Naive thymus-derived CD4-positive, alpha-beta T cell (primary cell): ENCODE results near the gene FBXO31. TPM values are rescaled to one million over a fixed set of nuclear protein-coding genes. Genes with fewer than 3 reads are reported as not detected.

Source experiments
- ATAC-seq: fragments of 150-1000 bp; cut with Tn5 transposase; 2 replicates; pipeline ENCODE4 v1.10.0; 2021; ENCODE audit warnings: mild to moderate bottlenecking, moderate library complexity
- CTCF ChIA-PET: fragments of 350-600 bp; sonication (Branson Sonifier 250); formaldehyde crosslinking; loops from one replicate; lab custom pipeline; 2021; ENCODE audit warnings: antibody characterized with exemption; lab: Charles Lee
- POLR2A ChIA-PET: fragments of 350-600 bp; sonication (Branson Sonifier 250); formaldehyde crosslinking; loops from one replicate; lab custom pipeline; 2021; ENCODE audit warnings: antibody characterized with exemption, inconsistent platforms; lab: Charles Lee
- DNase-seq, 9 donors: peaks; one replicate each; pipeline versions ENCODE4 v3.0.0 to v3.0.0-alpha.2; 2020 to 2022; ENCODE audit warnings: mixed read lengths in 1 of 9
- H3K27ac ChIP-seq: one replicate; pipeline ENCODE4 v1.7.0; 2013; ENCODE audit warnings: mild to moderate bottlenecking, low read depth, low read length, moderate library complexity
- H3K27me3 ChIP-seq, 2 donors: one replicate each; pipeline ENCODE4 v1.7.0; 2013; ENCODE audit warnings: low read length in 2 of 2, mild to moderate bottlenecking in 2 of 2, moderate library complexity in 2 of 2; ENCODE audit not compliant: control insufficient read depth in 2 of 2, insufficient read depth in 2 of 2
- H3K36me3 ChIP-seq, 3 experiments: 1 replicate in 2 of 3; 2 replicates in 1 of 3; pipeline ENCODE4 v1.7.0; 2013; ENCODE audit warnings: low read length in 3 of 3, mild to moderate bottlenecking in 3 of 3, moderate library complexity in 1 of 3; ENCODE audit not compliant: insufficient read depth in 3 of 3, control insufficient read depth in 2 of 3
- H3K4me1 ChIP-seq, 2 donors: one replicate each; pipeline ENCODE4 v1.7.0; 2013; ENCODE audit warnings: low read length in 2 of 2, mild to moderate bottlenecking in 2 of 2, moderate library complexity in 1 of 2; ENCODE audit not compliant: control insufficient read depth in 2 of 2, insufficient read depth in 2 of 2
- H3K4me3 ChIP-seq: 2 replicates; pipeline ENCODE4 v1.7.0; 2013; ENCODE audit warnings: mild to moderate bottlenecking, low read length
- H3K9me3 ChIP-seq, 3 experiments: 1 replicate in 2 of 3; 2 replicates in 1 of 3; pipeline ENCODE4 v1.7.0; 2013; ENCODE audit warnings: low read length in 3 of 3; ENCODE audit not compliant: control insufficient read depth in 2 of 3
- H3K27ac Mint-ChIP-seq, 9 donors: one replicate each; pipeline ENCODE4 v1.8.0; 2020 to 2022; ENCODE audit warnings: mixed read lengths in 9 of 9, mild to moderate bottlenecking in 8 of 9, moderate library complexity in 5 of 9, inconsistent platforms in 2 of 9
- H3K27me3 Mint-ChIP-seq, 5 donors: one replicate each; pipeline ENCODE4 v1.8.0; 2021 to 2022; ENCODE audit warnings: mixed read lengths in 5 of 5, mild to moderate bottlenecking in 1 of 5
- H3K36me3 Mint-ChIP-seq, 5 donors: one replicate each; pipeline ENCODE4 v1.8.0; 2020 to 2022; ENCODE audit warnings: mixed read lengths in 5 of 5, mild to moderate bottlenecking in 3 of 5, inconsistent platforms in 1 of 5
- H3K4me1 Mint-ChIP-seq, 7 donors: one replicate each; pipeline ENCODE4 v1.8.0; 2020 to 2022; ENCODE audit warnings: mixed read lengths in 7 of 7, mild to moderate bottlenecking in 3 of 7, inconsistent platforms in 1 of 7
- H3K4me3 Mint-ChIP-seq, 10 donors: one replicate each; pipeline ENCODE4 v1.8.0; 2020 to 2022; ENCODE audit warnings: mild to moderate bottlenecking in 10 of 10, mixed read lengths in 10 of 10, moderate library complexity in 6 of 10, inconsistent platforms in 2 of 10
- H3K9me3 Mint-ChIP-seq, 11 donors: one replicate each; pipeline ENCODE4 v1.8.0; 2020 to 2022; ENCODE audit warnings: mixed read lengths in 11 of 11, mild to moderate bottlenecking in 4 of 11, inconsistent platforms in 1 of 11, moderate library complexity in 1 of 11
- intact Hi-C, 2 donors: fragments of 100-400 bp; cut with micrococcal nuclease; formaldehyde crosslinking; loops; one replicate each; pipeline ENCODE4 v1.15.1; 2023
- polyA plus RNA-seq, 2 donors: library from polyadenylated mRNA; unstranded; fragments of 300-500 nt; fragmentation: Illumina TruSeq; gene quantifications; one replicate each; pipeline ENCODE4 v1.2.3, GENCODE V29; 2021
- total RNA-seq, 6 experiments: library from RNA in 5 of 6; stranded (reverse) in 5 of 6; gene quantifications; 1 replicate in 5 of 6; 2 replicates in 1 of 6; pipeline ENCODE4 v1.2.3 and lab custom pipeline; 2021 to 2026

The FBXO31 gene
- total and polyA plus RNA-seq, 7 experiments from 2014 or later: 16.8 to 41.9 (median 30.8) TPM

- POLR2A ChIA-PET: interaction anchor here (1.4 kb wide), 1 partner anchor 10 kb away, joined by 5 read pairs; the partner anchor contains the start of gene FBXO31
- Mint-ChIP-seq H3K36me3 (peaks cover 0 to 17% (median 4%) of the 10 kb centered on the region in 5 donors), H3K27ac (no peak overlapping the region), H3K4me1 (peaks cover 19 to 54% (median 38%) of the 10 kb centered on the region in 7 donors), H3K27me3 (no peaks in the 10 kb centered on the region), H3K9me3 (no peaks in the 10 kb centered on the region), H3K4me3 (no peak overlapping the region)
- Histone ChIP-seq H3K27ac (no peak overlapping the region), H3K4me1 (no peaks in the 10 kb centered on the region), H3K36me3 (no peaks in the 10 kb centered on the region), H3K27me3 (no peaks in the 10 kb centered on the region), H3K9me3 (no peaks in the 10 kb centered on the region), H3K4me3 (no peak overlapping the region)
- intact Hi-C loops: no loop called here
- no peak for ATAC-seq
- DNase-seq: no peak
- CTCF ChIA-PET: no interaction called here
Observed at GRCh38 chr16:87374313-87374712, 9.3 kb downstream of the FBXO31 start.

DNA sequence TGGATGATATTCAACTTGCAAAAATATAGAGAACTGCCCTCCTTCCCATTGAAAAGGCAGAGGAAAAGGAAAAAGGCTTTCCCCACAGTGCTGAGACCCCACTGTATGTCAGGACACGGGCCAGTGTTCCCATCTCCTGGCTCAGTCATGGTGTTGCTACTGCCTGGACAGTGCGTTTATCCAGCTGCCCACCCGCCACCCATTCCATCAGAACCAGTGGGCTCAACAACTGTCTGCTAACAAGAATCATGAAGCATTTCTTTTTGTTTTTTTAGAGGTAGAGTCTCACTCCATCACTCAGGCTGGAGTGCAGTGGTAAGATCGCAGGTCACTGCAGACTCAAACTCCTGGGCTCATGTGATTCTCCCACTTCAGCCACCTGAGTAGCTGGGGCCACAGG lies 11.3 kb downstream of the FBXO31 start:
- H3K4me3 Mint-ChIP-seq: no peak overlapping the region
- no peak overlapping the region for H3K27ac Mint-ChIP-seq
- intact Hi-C loops: no loop called here
- H3K4me1 Mint-ChIP-seq: peaks cover 33 to 68% (median 58%) of the 10 kb centered on the region in 7 donors
- no peaks in the 10 kb centered on the region for H3K27me3 Mint-ChIP-seq
- H3K36me3 Mint-ChIP-seq: peaks cover 0 to 13% (median 0%) of the 10 kb centered on the region in 5 donors
- POLR2A ChIA-PET: interaction anchor here (0.7 kb wide), 1 partner anchor 237 kb away, joined by 3 read pairs; no protein-coding TSS in a partner anchor
- Histone ChIP-seq H3K27me3 (no peaks in the 10 kb centered on the region), H3K27ac (no peak overlapping the region), H3K36me3 (peaks cover 0 to 4% (median 0%) of the 10 kb centered on the region in 3 experiments), H3K9me3 (no peaks in the 10 kb centered on the region), H3K4me3 (no peak overlapping the region), H3K4me1 (no peaks in the 10 kb centered on the region)
- peaks cover 0 to 2% (median 0%) of the 10 kb centered on the region in 11 donors for H3K9me3 Mint-ChIP-seq
- CTCF ChIA-PET: no interaction called here
- DNase-seq (no peak), ATAC-seq (no peak)

DNA sequence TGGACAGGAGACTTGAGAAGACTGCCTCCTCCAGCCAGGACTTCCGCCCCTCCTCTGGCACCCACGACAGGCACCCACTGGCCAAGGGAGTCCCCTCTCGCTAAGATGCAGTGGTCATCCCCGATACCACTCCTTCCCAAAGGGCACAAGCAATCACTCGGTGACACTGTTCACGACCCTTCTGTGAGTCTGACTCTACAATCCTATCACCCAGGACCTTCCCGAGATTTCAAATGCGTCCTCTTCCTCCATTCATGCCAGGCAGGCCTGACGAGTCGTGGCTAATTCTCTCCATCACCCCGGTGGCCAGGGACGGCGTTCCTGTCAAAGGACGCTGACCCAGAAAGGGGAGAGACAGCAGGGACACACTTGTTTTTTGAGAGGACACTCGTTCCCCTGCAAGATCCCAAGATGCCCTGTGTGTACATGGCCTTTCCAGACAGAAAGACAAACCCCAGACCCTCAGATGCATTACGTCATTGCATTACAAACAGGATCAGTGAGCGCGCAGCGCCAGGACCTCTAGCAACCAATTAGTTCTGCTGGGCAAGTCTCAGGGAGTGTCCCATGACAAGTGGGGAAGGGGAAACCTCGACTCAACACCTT lies 12.2 kb downstream of the FBXO31 start:
- Histone ChIP-seq H3K4me1 (no peaks in the 10 kb centered on the region), H3K36me3 (peaks cover 0 to 10% (median 2%) of the 10 kb centered on the region in 3 experiments), H3K4me3 (no peak overlapping the region), H3K9me3 (no peaks in the 10 kb centered on the region), H3K27me3 (no peaks in the 10 kb centered on the region), H3K27ac (no peak overlapping the region)
- intact Hi-C loops: no loop called here
- Mint-ChIP-seq H3K27me3 (no peaks in the 10 kb centered on the region), H3K9me3 (peaks cover 0 to 2% (median 0%) of the 10 kb centered on the region in 11 donors), H3K36me3 (peaks cover 0 to 13% (median 0%) of the 10 kb centered on the region in 5 donors), H3K4me3 (no peak overlapping the region), H3K4me1 (peaks cover 34 to 62% (median 55%) of the 10 kb centered on the region in 7 donors), H3K27ac (peak overlapping the region in 5 of 9 donors; percentile 18 to 53 (median 41))
- CTCF ChIA-PET: no interaction called here
- DNase-seq (no peak), ATAC-seq (no peak)
- POLR2A ChIA-PET: no interaction called here

DNA sequence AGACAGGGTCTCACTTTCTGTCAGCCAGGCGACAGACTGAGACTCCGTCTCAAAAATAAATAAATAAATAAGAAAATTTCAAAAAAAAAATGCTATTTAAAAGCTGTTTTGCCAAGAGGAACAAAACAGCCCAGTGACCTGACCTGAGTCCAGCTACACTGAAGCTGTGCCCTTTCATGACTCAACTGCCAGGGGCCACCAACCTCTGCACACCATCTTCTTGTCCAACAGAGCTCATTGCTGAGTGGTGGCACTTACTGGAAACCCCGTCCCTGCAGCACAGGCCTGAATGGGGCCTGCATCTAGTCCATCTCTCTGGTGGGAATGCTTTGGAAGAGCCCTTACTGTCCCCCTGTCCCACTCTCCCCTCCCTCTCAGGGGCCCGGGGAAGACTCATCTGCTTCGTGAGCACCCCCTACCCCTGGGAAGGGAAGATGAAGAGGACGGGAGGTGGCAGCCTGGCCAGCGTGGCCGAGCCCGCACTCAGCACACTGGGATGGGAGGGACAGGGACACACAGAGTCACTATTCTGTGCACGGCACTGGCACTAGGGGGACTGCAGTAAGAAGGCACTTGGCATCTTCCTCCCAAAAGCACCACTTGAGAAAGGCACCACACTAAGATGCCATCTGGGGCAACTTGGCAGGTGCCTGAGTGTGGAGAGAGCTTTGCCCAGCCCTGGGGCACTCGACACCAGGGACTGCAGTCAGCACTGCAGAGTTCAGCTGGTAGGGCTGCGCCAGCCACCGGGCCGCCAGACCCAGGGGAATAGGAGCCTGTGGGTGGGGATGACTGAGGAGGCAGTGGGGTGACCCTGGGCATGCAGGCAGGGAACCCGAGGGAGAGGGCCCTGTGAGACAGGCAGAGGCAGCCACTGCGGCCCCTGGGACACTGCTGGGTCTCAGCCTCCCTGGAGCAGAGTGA lies 13.5 kb downstream of the FBXO31 start:
- Histone ChIP-seq H3K36me3 (peaks cover 0 to 23% (median 2%) of the 10 kb centered on the region in 3 experiments), H3K9me3 (no peaks in the 10 kb centered on the region), H3K27ac (no peak overlapping the region), H3K4me3 (no peak overlapping the region), H3K4me1 (no peaks in the 10 kb centered on the region), H3K27me3 (no peaks in the 10 kb centered on the region)
- no peak overlapping the region for H3K4me3 Mint-ChIP-seq
- ChIA-PET CTCF (no interaction called here), POLR2A (interaction anchor here (0.6 kb wide), 1 partner anchor 1982 kb away, joined by 5 read pairs; no protein-coding TSS in a partner anchor)
- peak overlapping the region in 1 of 9 donors; percentile 67 for H3K27ac Mint-ChIP-seq
- peaks cover 0 to 2% (median 0%) of the 10 kb centered on the region in 11 donors for H3K9me3 Mint-ChIP-seq
- intact Hi-C loops: no loop called here
- DNase-seq (no peak), ATAC-seq (no peak)
- H3K36me3 Mint-ChIP-seq: peaks cover 0 to 13% (median 0%) of the 10 kb centered on the region in 5 donors
- no peaks in the 10 kb centered on the region for H3K27me3 Mint-ChIP-seq
- H3K4me1 Mint-ChIP-seq: peaks cover 32 to 62% (median 52%) of the 10 kb centered on the region in 7 donors

DNA sequence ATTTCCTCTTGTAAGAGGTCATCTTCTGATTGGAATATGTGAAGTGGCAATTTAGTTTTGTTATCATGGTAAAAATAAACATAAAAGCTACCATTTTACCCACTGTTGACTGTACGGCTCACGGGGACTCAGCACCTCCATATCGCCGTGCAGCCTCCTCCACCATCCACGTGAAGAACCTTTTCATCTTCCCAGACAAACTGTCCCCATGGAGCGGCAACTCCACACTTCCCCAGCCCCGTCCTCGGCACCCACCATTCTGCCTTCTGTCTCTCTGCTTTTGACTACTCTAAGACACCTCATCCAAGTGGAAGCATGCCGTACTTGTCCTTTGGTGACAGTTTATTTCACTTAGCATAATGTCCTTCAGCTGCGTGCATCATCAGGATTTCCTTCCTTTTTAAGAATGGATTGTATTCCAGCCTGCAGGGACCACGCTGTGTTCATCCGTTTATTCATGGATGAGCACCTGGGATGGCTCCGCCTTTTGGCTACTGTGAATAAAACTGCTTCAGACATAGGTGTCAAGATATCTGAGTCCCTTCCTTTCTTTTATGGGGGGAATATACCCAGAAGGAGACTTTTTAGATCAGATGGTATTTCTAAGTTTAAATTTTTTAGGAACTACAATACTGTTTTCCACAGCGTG lies 14.3 kb downstream of the FBXO31 start:
- ChIA-PET CTCF (no interaction called here), POLR2A (no interaction called here)
- no peaks in the 10 kb centered on the region for H3K27me3 ChIP-seq
- peak overlapping the region in 4 of 9 donors; percentile 2 to 34 (median 8) for H3K27ac Mint-ChIP-seq
- no peak overlapping the region for H3K27ac ChIP-seq
- no peaks in the 10 kb centered on the region for H3K27me3 Mint-ChIP-seq
- H3K9me3 Mint-ChIP-seq: peaks cover 0 to 2% (median 0%) of the 10 kb centered on the region in 11 donors
- H3K4me3 ChIP-seq: no peak overlapping the region
- intact Hi-C loops: no loop called here
- H3K4me1 ChIP-seq: no peaks in the 10 kb centered on the region
- ATAC-seq: no peak
- H3K4me1 Mint-ChIP-seq: peaks cover 37 to 66% (median 54%) of the 10 kb centered on the region in 7 donors
- DNase-seq: no peak
- H3K9me3 ChIP-seq: no peaks in the 10 kb centered on the region
- peaks cover 0 to 27% (median 2%) of the 10 kb centered on the region in 3 experiments for H3K36me3 ChIP-seq
- H3K36me3 Mint-ChIP-seq: peaks cover 0 to 13% (median 0%) of the 10 kb centered on the region in 5 donors
- H3K4me3 Mint-ChIP-seq: peak overlapping the region in 1 of 10 donors; percentile 48

DNA sequence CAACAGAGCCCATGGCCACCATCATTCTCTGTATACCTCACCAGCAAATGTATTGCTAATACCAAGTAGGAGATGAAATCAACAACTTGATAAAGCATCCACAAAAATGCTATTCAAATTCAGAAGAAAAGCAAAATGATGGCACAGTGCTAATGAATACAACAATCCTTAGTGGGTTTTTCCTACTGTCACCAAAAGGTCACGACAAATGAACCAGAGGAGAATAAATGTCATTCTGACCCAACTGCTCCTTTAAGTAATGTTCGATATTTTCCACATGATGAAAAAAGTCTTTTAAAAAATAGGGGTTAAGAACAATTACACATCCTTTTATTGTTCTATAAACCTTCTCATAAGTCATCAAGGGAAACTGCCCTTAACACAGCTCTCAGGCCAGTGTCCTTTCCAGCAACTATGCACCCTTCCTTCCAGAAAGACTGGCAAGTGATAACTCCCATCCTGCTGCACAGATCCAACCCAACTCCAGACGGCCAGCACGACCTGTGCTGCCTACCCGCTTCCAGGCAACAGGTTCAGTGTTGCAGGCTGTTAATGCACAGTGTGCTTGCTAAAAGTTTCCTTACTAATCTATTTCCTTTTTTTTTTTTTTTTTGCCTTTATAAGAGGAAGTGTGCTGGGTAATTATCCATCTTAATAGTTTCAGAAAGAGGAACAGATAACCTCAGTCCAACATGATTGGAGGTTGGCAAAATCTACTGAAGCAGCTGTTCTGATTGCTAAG lies 15.4 kb downstream of the FBXO31 start:
- ChIA-PET CTCF (no interaction called here), POLR2A (no interaction called here)
- DNase-seq (no peak), ATAC-seq (peak; percentile 65)
- Mint-ChIP-seq H3K4me3 (no peak overlapping the region), H3K27me3 (no peaks in the 10 kb centered on the region), H3K4me1 (peaks cover 35 to 65% (median 53%) of the 10 kb centered on the region in 7 donors), H3K27ac (peak overlapping the region in 4 of 9 donors; percentile 8 to 72 (median 52)), H3K36me3 (peaks cover 0 to 13% (median 4%) of the 10 kb centered on the region in 5 donors), H3K9me3 (peaks cover 0 to 2% (median 0%) of the 10 kb centered on the region in 11 donors)
- H3K4me3 ChIP-seq: no peak overlapping the region
- peaks cover 0 to 33% (median 2%) of the 10 kb centered on the region in 3 experiments for H3K36me3 ChIP-seq
- intact Hi-C loops: no loop called here
- no peak overlapping the region for H3K27ac ChIP-seq
- H3K4me1 ChIP-seq: no peaks in the 10 kb centered on the region
- H3K9me3 ChIP-seq: no peaks in the 10 kb centered on the region
- no peaks in the 10 kb centered on the region for H3K27me3 ChIP-seq
